ENCODE measurements around the gene PLA2G7. TPM values are rescaled to one million over a fixed set of nuclear protein-coding genes. Genes with fewer than 3 reads are reported as not detected.

PLA2G7 gene
- polyA plus RNA-seq, 3 donors, result 10.2 to 53.5 (median 24.4) TPM

DNA sequence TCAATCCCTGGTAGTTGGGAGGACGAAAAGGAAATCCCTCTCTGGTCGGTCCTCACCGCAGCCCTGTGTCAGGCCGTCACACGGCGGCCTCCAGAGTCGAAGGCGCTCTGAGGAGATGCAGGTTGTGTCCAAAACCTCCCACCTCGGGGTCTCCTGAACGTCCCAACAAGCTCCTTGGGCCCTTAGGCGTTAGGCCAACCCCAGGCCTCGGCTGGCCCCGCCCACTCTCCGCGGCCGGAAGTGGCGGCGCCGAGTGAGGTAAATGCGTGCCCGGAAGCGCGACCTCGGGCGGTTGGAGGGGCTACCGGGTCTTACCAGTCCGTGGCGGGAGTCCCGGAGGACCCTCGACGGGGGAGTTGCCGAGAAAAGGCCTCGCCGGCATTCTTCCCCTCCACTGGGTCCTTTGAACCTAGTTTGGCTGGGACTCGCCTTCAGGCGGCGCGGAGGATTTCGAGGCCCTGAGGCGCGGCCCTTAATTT lies 47.5 kb downstream of the PLA2G7 start, which contains the start of gene TDRD6:
Gene TDRD6, plus strand, starts transcription at position 267 of the 479 bp plus-strand sequence. CDS start 244 bp downstream, outside the sequence.
- 92% methylated on average over 41 of the region's 41 CpGs for WGBS (ENCODE audit: insufficient coverage)
- no peaks in the 10 kb centered on the region for H3K79me2 ChIP-seq (ENCODE audit: insufficient read depth, low read length)
- H3K27me3 ChIP-seq (ENCODE audit: control insufficient read depth in 2 of 2, insufficient read depth in 2 of 2, low read length in 2 of 2), result no peaks in the 10 kb centered on the region
- no peaks in the 10 kb centered on the region for H3K4me1 ChIP-seq (ENCODE audit: control insufficient read depth in 1 of 2, insufficient read depth in 2 of 2, low read length in 2 of 2)
- Mint-ChIP-seq H3K4me1 (no peaks in the 10 kb centered on the region), H3K27me3 (ENCODE audit: low read depth in 3 of 3) (no peaks in the 10 kb centered on the region), H3K27ac (no peak within 1 kb of the TSS), H3K4me3 (no peak within 1 kb of the TSS), H3K36me3 (no peaks in the 10 kb centered on the region), H3K9me3 (peaks cover 0 to 17% (median 14%) of the 10 kb centered on the region in 7 donors)
- TF ChIP-seq, protein P1, sequence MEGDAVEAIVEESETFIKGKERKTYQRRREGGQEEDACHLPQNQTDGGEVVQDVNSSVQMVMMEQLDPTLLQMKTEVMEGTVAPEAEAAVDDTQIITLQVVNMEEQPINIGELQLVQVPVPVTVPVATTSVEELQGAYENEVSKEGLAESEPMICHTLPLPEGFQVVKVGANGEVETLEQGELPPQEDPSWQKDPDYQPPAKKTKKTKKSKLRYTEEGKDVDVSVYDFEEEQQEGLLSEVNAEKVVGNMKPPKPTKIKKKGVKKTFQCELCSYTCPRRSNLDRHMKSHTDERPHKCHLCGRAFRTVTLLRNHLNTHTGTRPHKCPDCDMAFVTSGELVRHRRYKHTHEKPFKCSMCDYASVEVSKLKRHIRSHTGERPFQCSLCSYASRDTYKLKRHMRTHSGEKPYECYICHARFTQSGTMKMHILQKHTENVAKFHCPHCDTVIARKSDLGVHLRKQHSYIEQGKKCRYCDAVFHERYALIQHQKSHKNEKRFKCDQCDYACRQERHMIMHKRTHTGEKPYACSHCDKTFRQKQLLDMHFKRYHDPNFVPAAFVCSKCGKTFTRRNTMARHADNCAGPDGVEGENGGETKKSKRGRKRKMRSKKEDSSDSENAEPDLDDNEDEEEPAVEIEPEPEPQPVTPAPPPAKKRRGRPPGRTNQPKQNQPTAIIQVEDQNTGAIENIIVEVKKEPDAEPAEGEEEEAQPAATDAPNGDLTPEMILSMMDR (IDR thresholded peaks at IDR 0.05), result no peak
- no peaks in the 10 kb centered on the region for H4K20me1 ChIP-seq (ENCODE audit: insufficient read depth, low read length)
- DNase-seq, result no peak
- no peak within 1 kb of the TSS for H3K4me3 ChIP-seq (replicated peaks in 1 of 3; ENCODE audit: low read depth in 2 of 3, low read length in 3 of 3)
- H3K36me3 ChIP-seq (replicated peaks in 1 of 2; ENCODE audit: control insufficient read depth in 1 of 2, insufficient read depth in 2 of 2, low read length in 2 of 2), result no peaks in the 10 kb centered on the region
- H3K27ac ChIP-seq (ENCODE audit: low read depth in 1 of 2, low read length in 2 of 2), result no peak within 1 kb of the TSS
- intact Hi-C loops (cut with micrococcal nuclease), result no loop called here
- no peak within 1 kb of the TSS for H3K9ac ChIP-seq (ENCODE audit: insufficient read depth, low read length, poor library complexity, severe bottlenecking)
- no peak within 1 kb of the TSS for H3K4me2 ChIP-seq (replicated peaks; ENCODE audit: extremely low read depth, low read length, poor library complexity, severe bottlenecking)
- H3K9me3 ChIP-seq (replicated peaks in 1 of 2; ENCODE audit: control insufficient read depth in 1 of 2, insufficient read depth in 1 of 2, low read length in 2 of 2), result peaks cover 6 to 16% of the 10 kb centered on the region in 2 donors
- H2AFZ ChIP-seq (ENCODE audit: insufficient read depth, low read depth, low read length, poor library complexity, severe bottlenecking), result no peak within 1 kb of the TSS

DNA sequence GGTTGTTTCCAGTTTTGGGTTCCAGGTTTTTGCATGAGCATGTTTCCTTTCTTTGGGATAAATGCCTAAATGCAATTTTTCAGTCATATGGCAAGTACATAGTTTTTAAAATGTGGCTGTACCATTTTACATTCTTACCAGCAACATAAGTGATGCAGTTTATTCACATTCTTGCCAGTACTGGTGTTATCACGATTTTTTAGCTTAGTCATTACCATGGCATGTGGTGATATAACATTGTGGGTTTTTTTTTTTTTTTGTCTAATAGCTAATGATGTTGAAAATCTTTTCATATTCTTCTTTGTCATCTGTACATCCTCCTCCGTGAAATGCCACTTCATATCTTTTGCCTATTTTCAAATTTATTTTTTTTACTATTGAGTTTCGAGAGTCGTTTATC lies 50.4 kb downstream of the PLA2G7 start:
- Mint-ChIP-seq H3K27ac (no peak overlapping the region), H3K36me3 (no peaks in the 10 kb centered on the region), H3K27me3 (ENCODE audit: low read depth in 3 of 3) (peaks cover 0 to 1% (median 1%) of the 10 kb centered on the region in 3 donors), H3K4me3 (no peak overlapping the region), H3K9me3 (peaks cover 0 to 17% (median 14%) of the 10 kb centered on the region in 7 donors), H3K4me1 (no peaks in the 10 kb centered on the region)
- Histone ChIP-seq H3K9ac (ENCODE audit: insufficient read depth, low read length, poor library complexity, severe bottlenecking) (no peak overlapping the region), H3K36me3 (replicated peaks in 1 of 2; ENCODE audit: control insufficient read depth in 1 of 2, insufficient read depth in 2 of 2, low read length in 2 of 2) (no peaks in the 10 kb centered on the region), H4K20me1 (ENCODE audit: insufficient read depth, low read length) (no peaks in the 10 kb centered on the region), H3K27me3 (ENCODE audit: control insufficient read depth in 2 of 2, insufficient read depth in 2 of 2, low read length in 2 of 2) (no peaks in the 10 kb centered on the region), H3K4me1 (ENCODE audit: control insufficient read depth in 1 of 2, insufficient read depth in 2 of 2, low read length in 2 of 2) (no peaks in the 10 kb centered on the region), H3K4me2 (replicated peaks; ENCODE audit: extremely low read depth, low read length, poor library complexity, severe bottlenecking) (no peak overlapping the region), H3K27ac (ENCODE audit: low read depth in 1 of 2, low read length in 2 of 2) (no peak overlapping the region), H3K9me3 (replicated peaks in 1 of 2; ENCODE audit: control insufficient read depth in 1 of 2, insufficient read depth in 1 of 2, low read length in 2 of 2) (peaks cover 6 to 16% of the 10 kb centered on the region in 2 donors), H3K4me3 (replicated peaks in 1 of 3; ENCODE audit: low read depth in 2 of 3, low read length in 3 of 3) (no peak overlapping the region), H2AFZ (ENCODE audit: insufficient read depth, low read depth, low read length, poor library complexity, severe bottlenecking) (no peak overlapping the region), H3K79me2 (ENCODE audit: insufficient read depth, low read length) (no peaks in the 10 kb centered on the region)
- no CpG with 5 or more reads among the region's 4 CpGs for WGBS (ENCODE audit: insufficient coverage)
- no peak for DNase-seq
- TF ChIP-seq, protein P1 (IDR thresholded peaks at IDR 0.05), result no peak
- intact Hi-C loops (cut with micrococcal nuclease), result no loop called here

Data from CD14-positive monocyte (primary cell).